HG03095 (cell line): Measurements from ENCODE around the gene ERN1.

Source experiments
- ATAC-seq: cut with Tn5 transposase; IDR thresholded peaks from one replicate; pipeline ENCODE4 v1.9.1; 2021; ENCODE audit warnings: moderate library complexity; ENCODE audit not compliant: unreplicated experiment

The ERN1 gene

DNA sequence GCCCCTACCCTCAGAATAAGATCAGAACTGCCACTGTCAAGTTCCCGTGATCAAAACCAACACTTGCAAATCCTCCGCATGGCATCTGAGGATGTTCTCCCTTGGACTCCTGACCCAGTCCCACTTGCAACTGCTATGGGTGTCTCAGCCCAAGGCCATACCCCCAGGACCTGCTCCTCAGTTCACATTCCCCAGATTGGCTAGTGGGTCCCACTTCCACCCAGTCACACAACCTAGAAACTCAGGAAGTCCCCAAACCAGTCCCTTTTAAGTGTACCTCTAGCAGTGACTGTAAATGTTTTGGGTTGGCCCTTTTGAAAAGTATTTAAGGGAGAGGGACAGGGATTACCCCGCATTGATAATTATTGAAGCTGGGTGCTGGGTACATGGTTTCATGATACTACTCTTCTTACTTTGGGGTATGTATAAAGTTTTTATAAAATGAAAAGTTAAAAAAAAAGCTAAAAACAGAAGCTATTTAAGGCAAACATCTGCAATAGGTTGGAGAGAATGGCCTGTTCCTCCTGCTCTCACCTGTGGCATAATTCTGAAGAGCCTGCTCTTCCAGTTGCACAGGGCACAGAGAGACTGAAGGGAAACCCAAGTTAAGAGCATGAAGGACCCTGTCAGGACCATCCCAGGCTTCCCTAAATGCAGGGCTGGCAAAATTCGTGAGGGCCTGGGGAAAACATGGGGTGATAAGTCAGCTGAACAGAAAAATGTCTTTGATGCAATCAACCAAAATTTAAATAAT lies 42.5 kb downstream of the ERN1 start:
- no peak for ATAC-seq

DNA sequence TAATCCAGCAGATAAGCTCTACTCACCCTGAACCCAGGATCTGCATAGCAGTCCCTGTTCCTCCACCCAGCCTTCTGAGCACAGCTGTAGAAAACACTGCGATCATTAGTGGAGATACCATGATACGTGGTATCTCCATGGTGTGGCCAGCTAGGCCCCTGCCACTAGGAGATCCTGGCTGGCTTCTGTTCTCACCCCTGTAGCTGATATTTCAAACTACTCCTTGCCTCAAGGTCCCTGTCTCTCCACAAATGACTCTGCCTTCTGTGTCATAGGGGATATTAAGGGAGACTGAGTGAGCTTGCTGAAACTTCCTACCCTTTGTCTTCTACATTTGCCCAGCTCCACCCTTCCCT lies 44.3 kb downstream of the ERN1 start:
- no peak for ATAC-seq

DNA sequence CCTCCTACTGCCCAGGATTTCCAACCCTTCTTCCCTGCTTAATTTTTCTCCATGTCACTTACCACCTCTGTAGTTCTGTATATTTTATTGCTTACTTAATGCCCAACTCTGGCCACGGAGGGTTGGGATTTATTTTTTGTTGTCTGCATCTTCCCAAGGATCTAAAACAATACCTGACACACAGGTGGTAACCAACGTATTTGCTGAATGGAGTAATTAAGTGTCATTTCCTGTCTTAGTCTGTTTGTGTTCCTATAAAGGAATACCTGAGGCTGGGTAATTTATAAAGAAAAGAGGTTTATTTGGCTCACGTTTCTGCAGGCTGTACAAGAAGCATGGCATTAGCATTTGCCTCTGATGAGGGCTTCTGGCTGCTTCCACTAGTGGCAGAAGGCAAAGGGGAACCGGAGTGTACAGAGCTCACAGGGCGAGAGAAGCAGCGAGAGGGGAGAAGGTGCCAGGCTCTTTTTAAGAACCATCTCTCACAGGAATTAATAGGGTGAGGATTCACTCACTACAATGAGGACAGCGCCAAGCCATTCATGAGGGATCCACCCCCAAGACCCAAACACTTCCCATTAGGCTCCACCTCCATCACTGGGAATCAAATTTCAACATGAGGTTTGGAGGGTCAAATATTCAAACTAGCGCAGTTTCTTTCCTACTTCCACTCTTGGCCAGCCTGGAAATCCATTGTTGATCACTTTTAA lies 44.8 kb downstream of the ERN1 start:
- no peak for ATAC-seq

DNA sequence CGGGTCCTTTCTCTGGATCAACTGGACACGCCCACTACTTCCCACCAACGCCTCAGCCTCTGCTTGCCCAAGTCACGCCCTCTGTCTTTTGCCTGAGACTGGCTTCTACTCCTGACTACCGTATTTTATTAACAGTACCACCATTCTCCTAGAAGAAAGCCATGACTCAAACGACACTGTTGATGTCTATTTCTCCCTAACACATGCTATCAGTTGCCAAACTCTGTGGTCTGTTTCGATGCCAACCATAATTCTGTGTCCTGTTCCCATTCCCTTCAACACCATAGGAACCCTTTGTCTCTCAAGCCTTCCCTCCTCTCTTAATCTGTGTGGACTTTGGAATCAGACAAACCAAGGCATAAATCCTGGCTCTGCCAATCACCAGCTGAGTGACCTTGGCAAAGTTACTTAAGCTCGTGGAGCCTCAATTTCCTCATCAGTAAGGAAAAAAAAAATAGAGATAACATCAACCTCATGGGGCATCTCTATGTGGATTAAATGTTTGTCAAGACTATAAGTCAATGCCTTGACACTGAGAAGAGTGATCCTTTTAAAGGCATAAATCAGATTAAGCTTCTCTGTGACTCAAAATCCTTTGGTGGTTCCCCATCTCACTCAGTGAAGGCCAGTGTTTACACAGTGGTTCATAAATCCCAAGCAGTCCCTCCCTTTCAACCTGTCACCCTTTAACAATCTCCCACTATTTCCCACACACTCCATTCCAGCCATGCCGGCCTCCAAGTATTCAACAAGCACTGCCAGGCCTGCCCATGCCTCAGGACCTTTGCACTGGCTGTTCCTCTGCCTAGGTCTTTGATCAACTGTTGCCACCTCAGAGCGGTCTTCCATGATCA lies 45.6 kb downstream of the ERN1 start:
- no peak for ATAC-seq

DNA sequence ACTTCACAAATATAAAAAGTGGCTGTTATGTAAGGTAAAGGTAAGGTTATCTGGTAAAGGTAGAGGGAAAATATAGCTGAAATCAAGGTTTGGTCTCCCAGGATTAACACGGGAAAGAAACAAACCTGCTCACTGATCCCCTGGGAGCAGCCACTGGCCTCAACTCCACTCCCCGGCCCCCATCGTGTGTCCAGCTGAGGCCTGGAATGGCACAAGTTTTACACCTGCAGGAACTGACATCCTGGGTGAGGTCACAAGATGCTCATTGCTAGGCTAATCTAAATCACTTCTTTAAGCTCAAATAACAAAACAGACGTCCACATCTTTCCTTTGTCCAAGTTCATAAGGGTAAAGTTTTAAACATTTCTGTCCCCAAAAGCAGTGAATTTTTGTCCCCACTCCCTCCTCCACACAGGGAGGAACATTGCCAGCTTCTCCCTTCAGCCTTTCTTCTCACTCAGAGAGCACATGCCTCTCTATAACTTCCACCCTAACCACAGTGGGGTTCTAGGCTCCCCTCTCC lies 46.3 kb downstream of the ERN1 start:
- no peak for ATAC-seq

DNA sequence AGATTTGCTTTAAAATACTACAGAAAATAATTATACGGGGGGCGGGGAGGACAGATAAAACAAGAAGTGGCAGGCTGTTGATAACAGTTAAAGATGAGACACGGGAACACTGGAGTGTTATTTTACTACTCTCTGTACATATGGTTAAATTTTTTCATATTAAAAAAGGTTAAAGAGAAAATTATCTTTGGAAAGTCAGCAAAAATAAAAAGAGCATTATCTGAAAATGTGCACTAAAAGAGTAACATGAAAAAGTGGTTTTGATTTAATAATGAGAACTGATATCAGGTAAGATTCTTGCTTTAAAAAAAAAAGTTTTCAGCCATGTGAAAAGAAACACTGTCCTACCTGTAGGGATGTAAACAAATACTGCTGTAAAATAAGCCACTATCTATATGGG lies 46.9 kb downstream of the ERN1 start:
- no peak for ATAC-seq

DNA sequence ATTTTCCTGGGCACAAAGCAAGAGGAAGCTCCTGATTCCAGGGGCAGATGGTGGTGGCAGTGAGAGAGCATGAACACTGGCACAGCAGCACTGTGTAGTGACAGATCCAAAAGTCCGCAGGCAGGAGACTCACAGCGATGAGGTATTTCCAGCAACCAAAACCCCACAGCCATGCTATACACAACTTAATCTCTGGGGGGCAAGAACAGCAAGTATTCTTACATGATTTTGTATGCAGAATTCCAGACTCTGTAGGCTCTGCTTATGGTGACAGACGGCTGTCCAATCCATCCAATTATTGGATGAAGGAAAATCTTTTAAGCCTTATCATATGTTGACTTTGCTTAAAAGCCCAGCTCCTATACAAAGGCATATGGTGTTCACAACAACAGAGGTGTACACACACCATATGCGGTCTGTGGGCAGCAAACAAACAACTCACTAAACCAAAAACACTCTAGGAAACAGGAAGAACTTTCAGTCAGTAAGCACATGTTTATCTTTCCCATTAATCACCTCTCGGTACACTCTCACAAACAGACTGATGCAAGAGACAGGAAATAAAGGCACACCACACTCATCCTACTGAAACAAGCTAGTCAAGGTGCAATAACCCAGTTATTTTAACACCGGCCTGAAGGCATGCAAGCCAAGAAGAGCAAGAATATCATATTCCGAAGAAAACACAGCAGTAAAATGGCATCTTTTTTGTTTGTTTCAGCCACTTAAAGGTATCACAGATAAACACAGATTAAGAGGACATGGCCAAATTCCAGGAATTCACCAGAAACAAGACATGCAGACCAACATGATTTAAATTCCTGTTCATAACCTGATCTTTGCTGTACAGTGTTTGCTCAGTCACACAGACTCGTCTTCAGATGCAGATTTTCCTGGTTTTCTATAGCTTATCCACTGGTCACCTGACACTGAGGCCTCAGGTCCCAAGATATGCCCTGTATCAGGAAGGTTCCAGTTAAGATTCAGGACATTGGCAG lies 47.8 kb downstream of the ERN1 start:
- no peak for ATAC-seq

DNA sequence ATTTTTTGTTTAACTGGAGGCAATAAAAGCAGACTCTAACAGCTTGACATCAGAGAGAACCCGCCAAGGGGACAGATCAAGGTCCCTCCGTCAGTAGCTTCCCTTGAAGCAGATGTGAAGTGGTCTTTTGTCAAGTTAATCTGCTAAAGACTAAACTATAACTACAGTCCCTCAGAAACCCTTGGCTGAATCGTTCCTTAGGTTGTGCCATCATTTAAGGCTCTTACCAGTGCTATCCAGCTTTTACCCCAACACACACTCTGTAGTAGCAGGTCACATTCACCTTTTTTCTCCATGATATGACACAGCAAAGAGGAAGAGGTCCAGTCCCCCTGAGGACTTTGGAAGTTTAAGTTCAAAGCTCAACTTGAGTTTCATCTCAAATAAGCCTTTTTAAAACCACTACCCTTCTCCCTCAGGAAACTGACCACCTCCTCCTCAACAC lies 49.7 kb downstream of the ERN1 start:
- no peak for ATAC-seq

DNA sequence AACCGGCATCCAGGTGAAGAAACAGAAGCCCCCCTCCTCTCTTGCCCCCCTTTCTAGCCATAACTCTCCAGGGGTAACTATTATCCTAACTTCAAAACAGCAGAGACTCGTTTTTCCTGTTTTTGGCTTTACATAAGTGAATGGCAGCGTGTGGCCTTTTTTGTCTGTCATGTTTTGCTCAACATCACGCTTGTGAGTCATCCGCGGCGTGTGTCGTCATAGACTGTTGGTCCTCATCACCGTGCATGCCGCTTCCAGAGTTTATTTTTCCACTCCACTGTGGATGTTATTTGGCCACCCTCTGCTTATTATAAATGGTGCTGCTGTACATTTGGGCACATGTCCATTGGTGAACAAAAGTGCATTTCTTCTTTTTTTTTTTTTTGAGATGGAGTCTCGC lies 52.6 kb downstream of the ERN1 start:
- ATAC-seq: no peak

DNA sequence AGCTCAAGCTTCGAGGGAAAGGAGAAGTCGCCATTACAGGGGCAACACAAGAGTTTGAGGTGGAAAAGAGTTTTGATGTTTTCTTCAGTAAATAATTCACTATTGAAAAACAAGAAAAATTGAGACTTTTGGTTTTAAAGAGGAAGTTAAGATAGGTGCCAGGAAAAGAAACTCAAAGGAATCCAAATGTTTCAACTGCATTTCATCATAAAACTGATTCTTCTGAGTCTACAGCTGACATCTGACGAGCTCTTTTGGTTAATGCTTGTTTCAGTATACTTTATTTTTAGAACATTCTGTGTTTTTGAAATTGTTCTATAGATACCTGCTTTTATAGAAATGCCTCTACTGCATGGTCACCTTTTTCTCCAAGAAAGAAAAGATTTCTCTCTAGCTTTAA lies 54.0 kb downstream of the ERN1 start:
- peak; percentile 39 for ATAC-seq

DNA sequence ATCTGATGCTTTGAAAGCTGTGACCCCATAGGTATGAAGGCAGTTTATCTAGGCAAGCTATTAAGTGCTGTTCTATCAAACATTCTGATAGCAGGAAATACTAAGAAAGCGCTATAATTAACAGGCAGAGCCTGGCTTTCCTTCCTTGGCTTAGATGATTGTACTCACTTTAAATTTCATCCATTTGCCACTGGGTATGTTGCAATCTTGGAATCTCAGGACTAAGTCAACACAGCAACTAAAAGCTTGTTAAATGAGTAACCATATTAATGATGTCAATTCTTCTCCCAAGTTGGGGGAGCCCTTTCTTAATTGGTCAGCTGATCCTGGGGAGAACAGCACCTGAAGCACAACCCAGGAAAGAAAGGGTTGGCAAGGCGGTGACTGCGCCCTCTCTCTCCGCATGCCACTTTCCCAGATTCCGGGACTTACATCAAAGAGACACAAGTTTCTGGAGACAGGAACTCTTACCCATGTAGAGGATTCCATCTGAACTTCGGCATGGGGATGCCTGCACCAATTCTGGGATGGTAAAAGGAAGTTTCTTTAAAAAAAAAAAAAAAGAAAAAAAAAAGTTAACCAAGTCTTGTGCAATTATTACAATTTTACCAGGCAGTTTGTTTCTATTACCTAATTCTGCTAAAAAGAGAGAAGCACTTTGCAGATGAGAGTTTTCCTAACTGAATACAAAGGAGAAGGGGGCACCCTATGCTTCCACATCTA lies 55.1 kb downstream of the ERN1 start:
- no peak for ATAC-seq

DNA sequence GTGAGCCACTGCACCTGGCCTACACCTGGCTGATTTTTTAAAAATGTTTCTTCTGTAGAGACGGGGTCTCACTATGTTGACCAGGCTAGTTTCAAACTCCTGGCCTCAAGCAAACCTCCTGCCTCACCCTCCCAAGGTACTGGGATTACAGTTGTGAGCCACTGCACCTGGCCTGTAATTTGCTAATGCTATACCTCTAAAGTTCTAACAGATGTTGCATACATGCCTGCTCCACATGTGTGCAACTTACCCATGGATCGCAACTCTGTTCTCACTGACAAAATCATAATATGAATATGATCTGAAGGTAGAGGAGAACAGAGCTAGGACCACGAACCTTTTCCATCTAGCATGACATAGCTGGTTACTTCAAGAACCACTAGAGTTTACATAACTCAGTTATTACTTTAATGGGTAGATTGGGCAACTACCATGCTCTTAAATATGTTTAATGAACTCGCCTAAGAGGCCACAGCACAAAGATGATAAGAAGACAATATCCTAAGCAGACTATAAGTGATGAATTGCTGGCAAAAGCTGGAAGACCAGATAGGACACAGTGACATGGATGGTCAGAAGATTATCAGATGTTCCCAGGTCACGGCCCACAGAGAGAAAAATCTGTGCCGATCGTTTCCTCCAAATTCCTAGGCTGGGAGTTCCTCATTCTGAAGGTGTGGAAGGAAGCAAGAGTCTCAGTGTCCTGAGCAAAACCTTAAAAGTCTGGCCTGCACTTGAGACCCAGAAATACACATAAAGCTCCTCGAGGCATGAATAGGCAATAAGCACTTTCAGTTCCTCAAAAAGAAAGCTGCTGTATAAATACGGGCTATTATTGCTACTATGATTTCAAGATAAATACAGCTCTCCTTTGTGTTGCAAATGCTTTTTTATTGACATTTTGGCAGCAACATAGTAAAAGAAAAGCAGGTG lies 55.9 kb downstream of the ERN1 start:
- peak; percentile 71 for ATAC-seq

DNA sequence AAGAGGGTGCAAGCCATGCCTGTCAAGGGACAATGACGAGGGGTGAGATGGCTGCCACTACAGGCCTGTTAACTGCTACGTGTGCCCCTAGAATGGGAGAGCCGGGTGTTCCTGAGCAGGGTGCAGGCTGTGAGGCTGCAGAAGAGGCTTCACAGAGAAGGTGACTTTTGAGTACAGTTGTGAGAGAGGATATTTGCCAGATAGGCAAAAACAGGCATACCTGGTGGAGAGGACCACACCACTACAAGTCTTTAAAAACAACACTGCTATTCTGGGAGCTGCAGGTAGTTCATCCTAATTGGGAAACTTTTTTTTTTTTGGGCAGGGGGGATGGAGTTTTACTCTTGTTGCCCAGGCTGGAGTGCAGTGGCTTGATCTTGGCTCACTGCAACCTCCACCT lies 58.8 kb downstream of the ERN1 start:
- ATAC-seq: no peak

DNA sequence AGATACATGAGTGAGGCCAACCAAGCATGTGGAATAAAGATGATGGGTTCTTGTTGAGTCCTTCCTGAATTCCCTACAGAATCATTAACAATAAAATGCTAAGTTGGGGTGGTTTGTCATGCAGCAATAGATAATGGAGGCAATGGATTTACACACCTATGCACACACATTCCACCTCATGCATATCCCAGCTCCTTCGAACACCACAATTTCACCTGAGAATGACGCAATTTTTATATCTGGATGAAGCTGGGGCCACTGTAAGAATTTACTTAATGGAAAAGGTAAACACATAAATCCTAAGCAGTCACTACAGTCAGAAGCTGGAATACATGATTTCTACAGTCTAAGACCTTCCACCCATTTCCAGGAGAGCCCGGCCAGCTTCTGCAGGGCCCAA lies 59.7 kb downstream of the ERN1 start:
- no peak for ATAC-seq

DNA sequence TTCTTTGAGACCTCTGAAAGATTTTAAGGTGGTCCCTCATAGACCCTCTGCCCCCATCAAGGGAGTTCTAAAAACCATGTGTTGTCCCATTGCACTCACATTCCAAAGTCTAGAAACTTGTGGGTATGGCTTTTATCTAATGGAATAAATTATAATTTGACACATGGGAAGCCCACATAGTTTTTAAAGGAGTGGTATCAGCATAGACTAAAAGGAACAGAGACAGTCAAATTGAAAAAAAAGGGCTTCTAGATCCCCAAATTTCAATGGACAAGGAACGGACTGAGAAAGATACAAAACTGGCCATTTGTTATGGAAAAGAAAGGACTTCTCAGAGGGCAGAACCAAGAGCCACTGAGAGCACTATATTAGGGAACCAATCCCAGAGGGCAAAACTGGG lies 60.8 kb downstream of the ERN1 start:
- ATAC-seq: no peak

DNA sequence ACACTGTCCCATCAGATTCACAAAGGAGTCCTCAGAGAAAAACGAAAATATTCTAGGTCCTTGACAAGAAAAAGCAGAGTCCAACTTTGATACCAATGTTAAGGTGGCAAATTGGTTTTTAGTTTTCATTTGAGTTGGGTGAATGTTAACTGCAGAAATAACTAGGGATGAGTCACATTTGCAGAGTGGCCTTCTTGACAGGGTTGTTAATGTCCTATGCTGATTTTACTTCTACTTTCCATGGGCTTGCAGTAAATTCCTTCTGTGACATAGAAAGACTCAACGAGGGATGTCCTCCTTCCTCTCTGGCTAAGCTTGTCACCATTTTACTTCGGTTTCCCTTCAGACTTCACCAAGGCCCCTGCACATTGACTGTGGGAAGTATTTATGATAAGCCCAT lies 62.3 kb downstream of the ERN1 start:
- no peak for ATAC-seq

DNA sequence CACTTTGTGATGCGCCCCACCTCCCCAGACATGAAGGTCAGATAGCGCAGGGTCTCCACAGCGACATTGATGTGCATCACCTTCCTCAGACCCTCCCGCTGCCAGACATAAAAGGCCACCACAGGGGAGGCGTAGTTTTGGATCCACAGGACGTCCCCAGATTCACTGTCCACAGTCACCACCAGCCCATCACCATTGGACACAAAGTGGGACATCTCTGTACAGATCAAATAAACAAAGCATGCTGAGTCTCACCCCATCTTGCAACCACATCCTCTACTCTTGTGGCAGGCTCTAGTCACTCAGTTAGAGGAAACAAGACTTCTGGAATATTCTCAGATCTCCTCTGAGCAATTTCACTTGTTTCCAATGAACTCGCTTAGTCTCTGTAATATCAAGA lies 63.2 kb downstream of the ERN1 start:
- no peak for ATAC-seq

DNA sequence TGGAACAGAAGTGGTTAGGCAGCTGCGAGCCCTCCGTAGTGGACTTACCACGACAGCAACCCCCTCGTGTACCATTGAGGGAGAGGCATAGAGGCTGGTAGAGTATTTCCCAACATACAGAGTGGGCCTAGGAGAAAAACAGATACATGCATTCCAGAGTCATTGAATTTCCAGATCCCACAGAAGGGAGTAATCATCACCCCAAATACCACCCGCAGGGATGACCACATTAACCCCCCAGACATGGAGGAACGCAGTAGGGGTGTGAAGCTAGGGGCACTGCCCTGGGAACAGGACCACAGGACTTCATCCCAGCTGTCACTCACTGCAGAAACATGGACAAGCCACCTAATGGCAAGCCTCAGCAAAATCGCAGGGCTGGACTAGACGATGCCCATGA lies 64.8 kb downstream of the ERN1 start:
- ATAC-seq: no peak

DNA sequence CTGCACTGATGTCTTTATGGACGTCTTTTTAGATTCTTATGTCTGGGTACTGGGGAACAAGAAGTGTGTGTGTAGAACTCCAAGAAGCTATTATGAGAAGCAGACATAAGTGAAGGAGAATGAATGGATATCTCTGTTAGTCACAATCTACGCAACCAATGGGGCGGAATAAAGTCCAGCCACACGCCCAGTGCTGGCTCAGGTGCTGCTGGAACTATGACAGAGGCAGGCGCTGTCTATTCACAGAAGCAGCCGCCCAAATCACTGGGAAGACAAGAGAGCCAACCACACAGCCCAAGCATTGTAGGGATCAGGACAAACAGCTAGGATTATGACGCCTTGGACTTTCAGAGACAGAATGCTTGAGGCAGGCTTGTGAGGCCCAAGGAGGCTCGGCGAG lies 65.6 kb downstream of the ERN1 start:
- no peak for ATAC-seq
